Measurements from ENCODE around the gene TMEM242. TPM values are rescaled to one million over a fixed set of nuclear protein-coding genes. Genes with fewer than 3 reads are reported as not detected.

The TMEM242 gene
- total and polyA plus RNA-seq, 2 of the 13 experiments (the other 11 are each of a cell fraction or from before 2014, with no cell fraction given): 5.6 to 11.1 TPM

DNA sequence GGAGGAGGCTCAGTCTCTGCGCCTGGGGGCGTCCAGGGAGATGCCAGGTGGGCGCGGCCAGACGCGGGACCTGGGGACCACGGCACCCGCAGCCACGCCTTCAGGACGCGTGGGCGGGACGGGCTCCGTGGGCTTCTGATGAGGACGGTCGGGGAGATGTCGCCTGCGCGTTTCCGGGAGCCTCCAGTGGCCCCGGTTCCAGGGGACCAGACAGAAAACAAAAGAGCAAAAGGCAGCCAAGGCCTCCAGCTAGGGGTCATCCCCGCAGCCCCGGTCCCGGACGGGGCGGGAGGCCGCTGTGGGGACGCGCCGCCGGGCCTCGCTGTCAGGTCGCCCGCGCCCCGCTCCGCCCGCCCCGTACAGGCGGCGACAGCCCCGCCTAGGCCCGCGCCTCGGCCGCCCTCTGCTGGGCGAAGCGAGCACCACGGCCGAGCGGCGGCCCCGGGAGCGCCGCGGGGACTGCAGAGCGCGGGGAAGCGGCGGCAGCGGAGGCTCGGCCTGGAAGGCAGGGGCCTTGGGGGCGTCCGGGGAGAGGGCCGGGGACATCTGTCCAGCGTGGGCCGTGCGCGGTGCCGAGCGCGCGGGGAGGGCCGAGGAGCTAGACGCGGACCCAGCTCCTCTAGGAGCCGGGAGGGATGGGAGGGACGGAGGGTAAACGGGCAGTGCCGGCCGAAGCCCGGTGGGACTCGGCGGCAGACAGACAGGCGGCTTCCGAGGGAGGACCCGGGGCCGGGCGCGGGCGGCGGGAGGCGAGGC is 48.7 kb downstream of the TMEM242 start (continued):
- TF ChIP-seq, protein P1, sequence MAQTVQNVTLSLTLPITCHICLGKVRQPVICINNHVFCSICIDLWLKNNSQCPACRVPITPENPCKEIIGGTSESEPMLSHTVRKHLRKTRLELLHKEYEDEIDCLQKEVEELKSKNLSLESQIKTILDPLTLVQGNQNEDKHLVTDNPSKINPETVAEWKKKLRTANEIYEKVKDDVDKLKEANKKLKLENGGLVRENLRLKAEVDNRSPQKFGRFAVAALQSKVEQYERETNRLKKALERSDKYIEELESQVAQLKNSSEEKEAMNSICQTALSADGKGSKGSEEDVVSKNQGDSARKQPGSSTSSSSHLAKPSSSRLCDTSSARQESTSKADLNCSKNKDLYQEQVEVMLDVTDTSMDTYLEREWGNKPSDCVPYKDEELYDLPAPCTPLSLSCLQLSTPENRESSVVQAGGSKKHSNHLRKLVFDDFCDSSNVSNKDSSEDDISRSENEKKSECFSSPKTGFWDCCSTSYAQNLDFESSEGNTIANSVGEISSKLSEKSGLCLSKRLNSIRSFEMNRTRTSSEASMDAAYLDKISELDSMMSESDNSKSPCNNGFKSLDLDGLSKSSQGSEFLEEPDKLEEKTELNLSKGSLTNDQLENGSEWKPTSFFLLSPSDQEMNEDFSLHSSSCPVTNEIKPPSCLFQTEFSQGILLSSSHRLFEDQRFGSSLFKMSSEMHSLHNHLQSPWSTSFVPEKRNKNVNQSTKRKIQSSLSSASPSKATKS (CRISPR knock-in tag; IDR thresholded peaks at IDR 0.05): no peak
- TF ChIP-seq MAFK (conservative IDR thresholded peaks at IDR 0.05 in 1 of 2, IDR thresholded peaks at IDR 0.05 in 1 of 2; ENCODE audit: low read length in 2 of 2): no peak
- no peak for TF ChIP-seq ZBTB1 (CRISPR knock-in tag; IDR thresholded peaks at IDR 0.05; ENCODE audit: borderline replicate concordance)
- TF ChIP-seq, protein P2, sequence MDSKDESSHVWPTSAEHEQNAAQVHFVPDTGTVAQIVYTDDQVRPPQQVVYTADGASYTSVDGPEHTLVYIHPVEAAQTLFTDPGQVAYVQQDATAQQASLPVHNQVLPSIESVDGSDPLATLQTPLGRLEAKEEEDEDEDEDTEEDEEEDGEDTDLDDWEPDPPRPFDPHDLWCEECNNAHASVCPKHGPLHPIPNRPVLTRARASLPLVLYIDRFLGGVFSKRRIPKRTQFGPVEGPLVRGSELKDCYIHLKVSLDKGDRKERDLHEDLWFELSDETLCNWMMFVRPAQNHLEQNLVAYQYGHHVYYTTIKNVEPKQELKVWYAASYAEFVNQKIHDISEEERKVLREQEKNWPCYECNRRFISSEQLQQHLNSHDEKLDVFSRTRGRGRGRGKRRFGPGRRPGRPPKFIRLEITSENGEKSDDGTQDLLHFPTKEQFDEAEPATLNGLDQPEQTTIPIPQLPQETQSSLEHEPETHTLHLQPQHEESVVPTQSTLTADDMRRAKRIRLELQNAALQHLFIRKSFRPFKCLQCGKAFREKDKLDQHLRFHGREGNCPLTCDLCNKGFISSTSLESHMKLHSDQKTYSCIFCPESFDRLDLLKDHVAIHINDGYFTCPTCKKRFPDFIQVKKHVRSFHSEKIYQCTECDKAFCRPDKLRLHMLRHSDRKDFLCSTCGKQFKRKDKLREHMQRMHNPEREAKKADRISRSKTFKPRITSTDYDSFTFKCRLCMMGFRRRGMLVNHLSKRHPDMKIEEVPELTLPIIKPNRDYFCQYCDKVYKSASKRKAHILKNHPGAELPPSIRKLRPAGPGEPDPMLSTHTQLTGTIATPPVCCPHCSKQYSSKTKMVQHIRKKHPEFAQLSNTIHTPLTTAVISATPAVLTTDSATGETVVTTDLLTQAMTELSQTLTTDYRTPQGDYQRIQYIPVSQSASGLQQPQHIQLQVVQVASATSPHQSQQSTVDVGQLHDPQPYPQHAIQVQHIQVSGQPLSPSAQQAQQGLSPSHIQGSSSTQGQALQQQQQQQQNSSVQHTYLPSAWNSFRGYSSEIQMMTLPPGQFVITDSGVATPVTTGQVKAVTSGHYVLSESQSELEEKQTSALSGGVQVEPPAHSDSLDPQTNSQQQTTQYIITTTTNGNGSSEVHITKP (CRISPR knock-in tag; IDR thresholded peaks at IDR 0.05; ENCODE audit: low read depth): 0 out of 2 replicates have a peak, but pooled peaks have one; percentile 20
- TF ChIP-seq, protein P3, sequence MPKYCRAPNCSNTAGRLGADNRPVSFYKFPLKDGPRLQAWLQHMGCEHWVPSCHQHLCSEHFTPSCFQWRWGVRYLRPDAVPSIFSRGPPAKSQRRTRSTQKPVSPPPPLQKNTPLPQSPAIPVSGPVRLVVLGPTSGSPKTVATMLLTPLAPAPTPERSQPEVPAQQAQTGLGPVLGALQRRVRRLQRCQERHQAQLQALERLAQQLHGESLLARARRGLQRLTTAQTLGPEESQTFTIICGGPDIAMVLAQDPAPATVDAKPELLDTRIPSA (CRISPR knock-in tag; IDR thresholded peaks at IDR 0.05; ENCODE audit: borderline replicate concordance): no peak
- peak; percentile 7; the same call in 1 of the 2 replicates for TF ChIP-seq RARA (CRISPR knock-in tag; IDR thresholded peaks at IDR 0.05)
- peak; percentile 12 for TF ChIP-seq HNRNPK (IDR thresholded peaks at IDR 0.05; ENCODE audit: low read depth, low read length, poor library complexity, severe bottlenecking)
- no peak for TF ChIP-seq ZNF143 (CRISPR knock-in tag; IDR thresholded peaks at IDR 0.05)
- no peak for TF ChIP-seq XBP1 (CRISPR knock-in tag; IDR thresholded peaks at IDR 0.05)
- TF ChIP-seq ZNF256 (CRISPR knock-in tag; conservative IDR thresholded peaks at IDR 0.05): 0 out of 2 replicates have a peak, but pooled peaks have one; percentile 20
- no peak for TF ChIP-seq ZNF75D (CRISPR knock-in tag; IDR thresholded peaks at IDR 0.05; ENCODE audit: borderline replicate concordance)
- TF ChIP-seq ZNF343 (CRISPR knock-in tag; IDR thresholded peaks at IDR 0.05): peak; percentile 96
- TF ChIP-seq, protein P4, sequence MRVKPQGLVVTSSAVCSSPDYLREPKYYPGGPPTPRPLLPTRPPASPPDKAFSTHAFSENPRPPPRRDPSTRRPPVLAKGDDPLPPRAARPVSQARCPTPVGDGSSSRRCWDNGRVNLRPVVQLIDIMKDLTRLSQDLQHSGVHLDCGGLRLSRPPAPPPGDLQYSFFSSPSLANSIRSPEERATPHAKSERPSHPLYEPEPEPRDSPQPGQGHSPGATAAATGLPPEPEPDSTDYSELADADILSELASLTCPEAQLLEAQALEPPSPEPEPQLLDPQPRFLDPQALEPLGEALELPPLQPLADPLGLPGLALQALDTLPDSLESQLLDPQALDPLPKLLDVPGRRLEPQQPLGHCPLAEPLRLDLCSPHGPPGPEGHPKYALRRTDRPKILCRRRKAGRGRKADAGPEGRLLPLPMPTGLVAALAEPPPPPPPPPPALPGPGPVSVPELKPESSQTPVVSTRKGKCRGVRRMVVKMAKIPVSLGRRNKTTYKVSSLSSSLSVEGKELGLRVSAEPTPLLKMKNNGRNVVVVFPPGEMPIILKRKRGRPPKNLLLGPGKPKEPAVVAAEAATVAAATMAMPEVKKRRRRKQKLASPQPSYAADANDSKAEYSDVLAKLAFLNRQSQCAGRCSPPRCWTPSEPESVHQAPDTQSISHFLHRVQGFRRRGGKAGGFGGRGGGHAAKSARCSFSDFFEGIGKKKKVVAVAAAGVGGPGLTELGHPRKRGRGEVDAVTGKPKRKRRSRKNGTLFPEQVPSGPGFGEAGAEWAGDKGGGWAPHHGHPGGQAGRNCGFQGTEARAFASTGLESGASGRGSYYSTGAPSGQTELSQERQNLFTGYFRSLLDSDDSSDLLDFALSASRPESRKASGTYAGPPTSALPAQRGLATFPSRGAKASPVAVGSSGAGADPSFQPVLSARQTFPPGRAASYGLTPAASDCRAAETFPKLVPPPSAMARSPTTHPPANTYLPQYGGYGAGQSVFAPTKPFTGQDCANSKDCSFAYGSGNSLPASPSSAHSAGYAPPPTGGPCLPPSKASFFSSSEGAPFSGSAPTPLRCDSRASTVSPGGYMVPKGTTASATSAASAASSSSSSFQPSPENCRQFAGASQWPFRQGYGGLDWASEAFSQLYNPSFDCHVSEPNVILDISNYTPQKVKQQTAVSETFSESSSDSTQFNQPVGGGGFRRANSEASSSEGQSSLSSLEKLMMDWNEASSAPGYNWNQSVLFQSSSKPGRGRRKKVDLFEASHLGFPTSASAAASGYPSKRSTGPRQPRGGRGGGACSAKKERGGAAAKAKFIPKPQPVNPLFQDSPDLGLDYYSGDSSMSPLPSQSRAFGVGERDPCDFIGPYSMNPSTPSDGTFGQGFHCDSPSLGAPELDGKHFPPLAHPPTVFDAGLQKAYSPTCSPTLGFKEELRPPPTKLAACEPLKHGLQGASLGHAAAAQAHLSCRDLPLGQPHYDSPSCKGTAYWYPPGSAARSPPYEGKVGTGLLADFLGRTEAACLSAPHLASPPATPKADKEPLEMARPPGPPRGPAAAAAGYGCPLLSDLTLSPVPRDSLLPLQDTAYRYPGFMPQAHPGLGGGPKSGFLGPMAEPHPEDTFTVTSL (CRISPR knock-in tag; IDR thresholded peaks at IDR 0.05; ENCODE audit: borderline replicate concordance): no peak
- TF ChIP-seq ZFP82 (CRISPR knock-in tag; IDR thresholded peaks at IDR 0.05; ENCODE audit: borderline replicate concordance): no peak; the same call in 1 of the 2 replicates
